ENCODE measurements around the gene TLE3. TPM values are rescaled to one million over a fixed set of nuclear protein-coding genes. Genes with fewer than 3 reads are reported as not detected.

The TLE3 gene
- total and polyA plus RNA-seq, 2 of the 13 experiments (the other 11 are each of a cell fraction or from before 2014, with no cell fraction given), result 11.9 to 13.8 TPM

GRCh38 chr15:70018646-70019600 is 78.8 kb downstream of the TLE3 start (continued):
- TF ChIP-seq, protein P1, sequence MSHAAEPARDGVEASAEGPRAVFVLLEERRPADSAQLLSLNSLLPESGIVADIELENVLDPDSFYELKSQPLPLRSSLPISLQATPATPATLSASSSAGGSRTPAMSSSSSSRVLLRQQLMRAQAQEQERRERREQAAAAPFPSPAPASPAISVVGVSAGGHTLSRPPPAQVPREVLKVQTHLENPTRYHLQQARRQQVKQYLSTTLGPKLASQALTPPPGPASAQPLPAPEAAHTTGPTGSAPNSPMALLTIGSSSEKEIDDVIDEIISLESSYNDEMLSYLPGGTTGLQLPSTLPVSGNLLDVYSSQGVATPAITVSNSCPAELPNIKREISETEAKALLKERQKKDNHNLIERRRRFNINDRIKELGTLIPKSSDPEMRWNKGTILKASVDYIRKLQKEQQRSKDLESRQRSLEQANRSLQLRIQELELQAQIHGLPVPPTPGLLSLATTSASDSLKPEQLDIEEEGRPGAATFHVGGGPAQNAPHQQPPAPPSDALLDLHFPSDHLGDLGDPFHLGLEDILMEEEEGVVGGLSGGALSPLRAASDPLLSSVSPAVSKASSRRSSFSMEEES (CRISPR knock-in tag; IDR thresholded peaks at IDR 0.05), result no peak

GRCh38 chr15:70017801-70018200 is 79.9 kb downstream of the TLE3 start:
- no peaks in the 10 kb centered on the region for H3K36me3 ChIP-seq (replicated peaks in 1 of 2; ENCODE audit: control insufficient read depth in 1 of 2, insufficient read depth in 2 of 2, low read length in 2 of 2)
- intact Hi-C loops (cut with micrococcal nuclease; ENCODE audit: unreplicated experiment), result no loop called here
- H3K9me3 ChIP-seq (ENCODE audit: low read length), result no peaks in the 10 kb centered on the region
- no peaks in the 10 kb centered on the region for H3K79me2 ChIP-seq (ENCODE audit: insufficient read depth, low read length)
- no peaks in the 10 kb centered on the region for H4K20me1 ChIP-seq (ENCODE audit: insufficient read depth, low read length)
- no peak for ATAC-seq
- in situ Hi-C loops (cut with HindIII; ENCODE audit: extremely low pct_ligation_motif_present, low pct_unique_long_range_greater_than_20kb), result no loop called here
- WGBS (ENCODE audit: low lambda C conversion rate), result 33% methylated on average over 2 of the region's 2 CpGs
- no peak overlapping the region for H3K27ac ChIP-seq (ENCODE audit: extremely low read length, insufficient read depth, low read length)
- peaks cover 8 to 55% of the 10 kb centered on the region in 2 experiments; a peak in 4 of 5 replicates for H3K27me3 ChIP-seq (ENCODE audit: control insufficient read depth in 1 of 2, insufficient read depth in 2 of 2, low read length in 2 of 2)
- H3K9ac ChIP-seq (ENCODE audit: insufficient read depth, low read depth, low read length), result no peak overlapping the region
- H2AFZ ChIP-seq (ENCODE audit: low read length), result no peak overlapping the region
- POLR2A ChIA-PET, result no interaction called here
- no peak for DNase-seq (ENCODE audit: low spot score)
- H3K4me2 ChIP-seq (ENCODE audit: low read depth, low read length), result no peak overlapping the region
- CTCF ChIA-PET (ENCODE audit: low intra/inter-chr PET ratio, low total read pairs), result no interaction called here
- no peak for FAIRE-seq
- H3K4me3 ChIP-seq (replicated peaks in 1 of 3; ENCODE audit: insufficient read depth in 1 of 3, low read depth in 2 of 3, low read length in 3 of 3), result no peak overlapping the region
- BruUV-seq (replicated peaks), result no TSS peak
- no peaks in the 10 kb centered on the region for H3K4me1 ChIP-seq (ENCODE audit: insufficient read depth, low read length)
- TF ChIP-seq CEBPZ (IDR thresholded peaks at IDR 0.05; ENCODE audit: low read length) (no peak), RELA (CRISPR knock-in tag; IDR thresholded peaks at IDR 0.05) (no peak), CC2D1A (CRISPR knock-in tag; IDR thresholded peaks at IDR 0.05) (no peak), KLF15 (CRISPR knock-in tag; IDR thresholded peaks at IDR 0.05; ENCODE audit: borderline replicate concordance) (no peak), NKX3-1 (CRISPR knock-in tag; IDR thresholded peaks at IDR 0.05) (no peak), PBX2 (CRISPR knock-in tag; IDR thresholded peaks at IDR 0.05) (no peak), NFYC (CRISPR knock-in tag; IDR thresholded peaks at IDR 0.05) (no peak), HMGXB4 (CRISPR knock-in tag; IDR thresholded peaks at IDR 0.05; ENCODE audit: borderline replicate concordance in 1 of 2, low read depth in 1 of 2) (no peak), ZBTB21 (CRISPR knock-in tag; IDR thresholded peaks at IDR 0.05) (no peak)
- TF ChIP-seq, protein P2, sequence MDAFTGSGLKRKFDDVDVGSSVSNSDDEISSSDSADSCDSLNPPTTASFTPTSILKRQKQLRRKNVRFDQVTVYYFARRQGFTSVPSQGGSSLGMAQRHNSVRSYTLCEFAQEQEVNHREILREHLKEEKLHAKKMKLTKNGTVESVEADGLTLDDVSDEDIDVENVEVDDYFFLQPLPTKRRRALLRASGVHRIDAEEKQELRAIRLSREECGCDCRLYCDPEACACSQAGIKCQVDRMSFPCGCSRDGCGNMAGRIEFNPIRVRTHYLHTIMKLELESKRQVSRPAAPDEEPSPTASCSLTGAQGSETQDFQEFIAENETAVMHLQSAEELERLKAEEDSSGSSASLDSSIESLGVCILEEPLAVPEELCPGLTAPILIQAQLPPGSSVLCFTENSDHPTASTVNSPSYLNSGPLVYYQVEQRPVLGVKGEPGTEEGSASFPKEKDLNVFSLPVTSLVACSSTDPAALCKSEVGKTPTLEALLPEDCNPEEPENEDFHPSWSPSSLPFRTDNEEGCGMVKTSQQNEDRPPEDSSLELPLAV (CRISPR knock-in tag; conservative IDR thresholded peaks at IDR 0.05; ENCODE audit: low read depth), result no peak
